ENCODE measurements around the gene DCAF11. TPM values are rescaled to one million over a fixed set of nuclear protein-coding genes. Genes with fewer than 3 reads are reported as not detected.

The DCAF11 gene
- total RNA-seq, 1 donor from 2014 or later = 64.9 TPM

DNA sequence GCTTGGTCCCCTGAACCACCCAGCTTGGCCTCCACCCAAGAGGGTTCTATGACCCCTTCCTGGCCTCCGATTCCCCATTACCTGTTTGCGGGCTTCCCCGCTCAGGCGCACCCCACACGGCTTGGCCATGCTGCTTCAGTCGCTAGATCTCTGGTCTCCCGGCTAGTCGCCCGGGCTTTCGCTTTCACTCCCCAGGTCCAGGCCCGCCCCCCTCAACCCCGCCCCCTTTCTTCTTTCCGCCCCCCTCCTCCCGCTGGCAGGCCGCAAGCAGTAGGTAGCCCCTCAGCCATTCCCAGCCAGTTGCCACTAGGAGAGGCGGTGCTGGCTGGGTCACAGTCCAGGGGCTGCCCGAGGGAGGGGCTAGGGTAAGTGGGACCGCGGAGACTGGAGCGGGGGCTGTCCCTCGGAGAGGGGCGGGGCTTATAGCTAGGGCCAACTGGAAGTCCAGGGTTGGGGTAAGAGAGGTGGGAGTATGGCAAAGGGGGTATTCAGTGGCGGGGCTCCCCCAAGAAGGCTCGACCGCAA is 31.9 kb downstream of the DCAF11 start, which contains the start of gene PSME2:
Gene PSME2, minus strand, starts transcription at position 158 of the 525 bp plus-strand sequence. Its CDS starts 29 bp downstream, at position 129.
- H3K27me3 ChIP-seq (ENCODE audit: low read depth) = no peaks in the 10 kb centered on the region
- TF ChIP-seq, protein P1, sequence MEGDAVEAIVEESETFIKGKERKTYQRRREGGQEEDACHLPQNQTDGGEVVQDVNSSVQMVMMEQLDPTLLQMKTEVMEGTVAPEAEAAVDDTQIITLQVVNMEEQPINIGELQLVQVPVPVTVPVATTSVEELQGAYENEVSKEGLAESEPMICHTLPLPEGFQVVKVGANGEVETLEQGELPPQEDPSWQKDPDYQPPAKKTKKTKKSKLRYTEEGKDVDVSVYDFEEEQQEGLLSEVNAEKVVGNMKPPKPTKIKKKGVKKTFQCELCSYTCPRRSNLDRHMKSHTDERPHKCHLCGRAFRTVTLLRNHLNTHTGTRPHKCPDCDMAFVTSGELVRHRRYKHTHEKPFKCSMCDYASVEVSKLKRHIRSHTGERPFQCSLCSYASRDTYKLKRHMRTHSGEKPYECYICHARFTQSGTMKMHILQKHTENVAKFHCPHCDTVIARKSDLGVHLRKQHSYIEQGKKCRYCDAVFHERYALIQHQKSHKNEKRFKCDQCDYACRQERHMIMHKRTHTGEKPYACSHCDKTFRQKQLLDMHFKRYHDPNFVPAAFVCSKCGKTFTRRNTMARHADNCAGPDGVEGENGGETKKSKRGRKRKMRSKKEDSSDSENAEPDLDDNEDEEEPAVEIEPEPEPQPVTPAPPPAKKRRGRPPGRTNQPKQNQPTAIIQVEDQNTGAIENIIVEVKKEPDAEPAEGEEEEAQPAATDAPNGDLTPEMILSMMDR (IDR thresholded peaks at IDR 0.05) = no peak
- H3K27ac ChIP-seq = peak within 1 kb of the TSS; percentile 90
- ATAC-seq (peak; percentile 91 to 92), DNase-seq (peak; percentile 96)
- H3K4me1 ChIP-seq = peaks cover 44% of the 10 kb centered on the region
- H3K36me3 ChIP-seq = peaks cover 53% of the 10 kb centered on the region
- intact Hi-C loops (cut with DNase I) = no loop called here
- peak within 1 kb of the TSS; percentile 97 for H3K4me3 ChIP-seq
- no peaks in the 10 kb centered on the region for H3K9me3 ChIP-seq

DNA sequence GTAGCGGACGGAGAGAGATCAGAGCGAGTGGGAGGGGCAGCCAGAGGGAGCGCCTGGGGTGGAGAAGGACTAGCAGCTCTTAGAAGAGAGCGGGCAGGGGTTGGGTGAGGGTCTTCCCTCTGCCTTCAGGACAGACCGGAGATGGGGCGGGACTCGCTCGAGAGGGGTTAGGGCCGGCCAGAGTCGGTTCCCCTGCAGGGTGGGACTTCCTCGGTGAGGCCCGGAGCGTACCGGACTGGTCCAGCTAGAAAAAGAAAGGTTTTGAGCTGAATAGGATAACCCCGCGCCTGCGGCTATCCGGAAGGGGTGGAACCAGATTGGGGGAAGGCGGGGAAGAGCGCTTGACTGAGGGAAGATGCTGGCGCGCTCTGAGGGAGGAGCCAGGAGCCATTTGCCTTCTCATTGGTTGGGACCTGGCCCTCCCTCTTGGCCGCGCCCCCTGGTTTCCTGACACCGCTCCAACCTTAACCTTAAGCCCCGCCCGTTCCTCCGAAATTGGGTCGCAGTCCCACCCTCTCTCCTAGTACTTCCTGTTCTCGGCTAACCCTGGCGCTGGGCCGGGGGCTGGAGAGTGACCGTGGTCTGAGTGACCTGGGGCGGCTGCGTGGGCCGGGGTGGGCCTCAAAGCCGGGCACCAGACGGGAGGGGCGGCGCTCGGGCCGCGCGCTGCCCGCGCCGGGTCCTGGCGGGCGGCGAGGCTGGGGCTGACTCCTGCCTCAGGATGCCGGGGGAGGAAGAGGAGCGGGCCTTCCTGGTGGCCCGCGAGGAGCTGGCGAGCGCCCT is 32.6 kb downstream of the DCAF11 start, which contains the start of gene RNF31:
Gene RNF31, plus strand, starts transcription at position 521 of the 783 bp plus-strand sequence. Its CDS starts 201 bp downstream, at position 722.
- TF ChIP-seq, protein P1 (IDR thresholded peaks at IDR 0.05) = no peak
- Histone ChIP-seq H3K4me3 (peak within 1 kb of the TSS; percentile 97), H3K27me3 (ENCODE audit: low read depth) (no peaks in the 10 kb centered on the region), H3K27ac (peak within 1 kb of the TSS; percentile 90), H3K4me1 (peaks cover 39% of the 10 kb centered on the region), H3K9me3 (no peaks in the 10 kb centered on the region), H3K36me3 (peaks cover 59% of the 10 kb centered on the region)
- peak; percentile 96 to 97 for ATAC-seq
- DNase-seq = peak; percentile 99
- intact Hi-C loops (cut with DNase I) = no loop called here

DNA sequence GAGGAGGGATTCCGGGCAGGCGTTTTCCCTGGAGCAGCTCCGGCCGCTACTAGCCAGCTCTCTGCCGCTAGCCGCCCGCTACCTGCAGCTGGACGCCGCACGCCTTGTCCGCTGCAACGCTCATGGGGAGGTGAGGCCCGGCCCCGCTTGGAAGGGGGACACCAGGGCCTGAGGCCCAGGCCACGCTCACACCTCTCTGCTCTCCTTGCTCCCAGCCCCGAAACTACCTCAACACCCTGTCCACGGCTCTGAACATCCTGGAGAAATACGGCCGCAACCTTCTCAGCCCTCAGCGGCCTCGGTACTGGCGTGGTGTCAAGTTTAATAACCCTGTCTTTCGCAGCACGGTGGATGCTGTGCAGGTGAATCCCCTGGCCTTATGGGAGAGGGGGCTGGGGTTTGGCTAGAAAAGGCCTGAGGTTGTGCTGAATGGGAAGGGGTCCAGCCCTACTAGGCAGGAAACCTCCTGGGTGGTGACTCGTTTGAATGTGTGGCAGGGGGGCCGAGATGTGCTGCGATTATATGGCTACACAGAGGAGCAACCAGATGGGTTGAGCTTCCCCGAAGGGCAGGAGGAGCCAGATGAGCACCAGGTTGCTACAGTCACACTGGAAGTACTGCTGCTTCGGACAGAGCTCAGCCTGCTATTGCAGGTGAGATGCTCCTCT is 33.3 kb downstream of the DCAF11 start:
- Histone ChIP-seq H3K27ac (peak overlapping the region; percentile 90), H3K9me3 (no peaks in the 10 kb centered on the region), H3K4me3 (peak overlapping the region; percentile 97), H3K4me1 (peaks cover 36% of the 10 kb centered on the region), H3K36me3 (peaks cover 67% of the 10 kb centered on the region), H3K27me3 (ENCODE audit: low read depth) (no peaks in the 10 kb centered on the region)
- intact Hi-C loops (cut with DNase I) = no loop called here
- ATAC-seq (peak in 1 of 2 donors; percentile 0), DNase-seq (peak; percentile 65)
- TF ChIP-seq, protein P1 (IDR thresholded peaks at IDR 0.05) = no peak

DNA sequence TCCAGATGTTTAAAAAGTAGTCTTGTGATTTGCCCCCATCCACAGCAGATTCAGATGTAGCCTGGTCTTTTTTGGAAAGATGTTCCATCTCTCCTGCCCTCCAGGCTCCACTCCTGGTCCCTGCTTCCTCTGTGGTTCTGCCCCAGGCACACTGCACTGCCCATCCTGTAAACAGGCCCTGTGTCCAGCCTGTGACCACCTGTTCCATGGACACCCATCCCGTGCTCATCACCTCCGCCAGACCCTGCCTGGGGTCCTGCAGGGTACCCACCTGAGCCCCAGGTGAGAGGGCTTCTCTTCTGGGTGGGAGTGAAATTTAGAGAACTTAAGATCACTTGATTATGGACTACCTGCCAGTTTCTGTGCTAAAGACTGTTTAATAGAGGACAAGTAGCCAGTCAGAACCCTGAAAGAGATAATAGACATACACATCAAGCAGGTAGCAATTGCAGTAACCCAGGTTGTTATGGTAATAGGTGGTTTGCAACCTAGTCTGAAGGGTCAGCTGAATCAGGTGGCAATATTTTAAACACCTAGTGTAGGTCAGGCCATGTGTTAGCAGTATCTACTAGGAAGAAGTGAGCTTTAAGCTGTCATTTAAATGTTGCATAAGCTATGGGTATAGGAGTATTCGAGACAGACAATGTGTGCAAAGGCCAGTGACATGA is 34.9 kb downstream of the DCAF11 start:
- no peak for ATAC-seq
- Histone ChIP-seq H3K4me1 (peaks cover 36% of the 10 kb centered on the region), H3K36me3 (peaks cover 69% of the 10 kb centered on the region), H3K27me3 (ENCODE audit: low read depth) (no peaks in the 10 kb centered on the region), H3K4me3 (no peak overlapping the region), H3K9me3 (no peaks in the 10 kb centered on the region), H3K27ac (no peak overlapping the region)
- TF ChIP-seq, protein P1 (IDR thresholded peaks at IDR 0.05) = no peak
- no peak for DNase-seq
- intact Hi-C loops (cut with DNase I) = no loop called here

DNA sequence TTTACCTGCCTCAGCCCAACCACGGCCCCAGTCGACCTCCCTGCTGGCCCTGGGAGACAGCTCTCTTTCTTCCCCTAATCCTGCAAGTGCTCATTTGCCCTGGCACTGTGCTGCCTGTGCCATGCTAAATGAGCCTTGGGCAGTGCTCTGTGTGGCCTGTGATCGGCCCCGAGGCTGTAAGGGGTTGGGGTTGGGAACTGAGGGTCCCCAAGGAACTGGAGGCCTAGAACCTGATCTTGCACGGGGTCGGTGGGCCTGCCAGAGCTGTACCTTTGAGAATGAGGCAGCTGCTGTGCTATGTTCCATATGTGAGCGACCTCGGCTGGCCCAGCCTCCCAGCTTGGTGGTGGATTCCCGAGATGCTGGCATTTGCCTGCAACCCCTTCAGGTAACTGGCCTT is 35.5 kb downstream of the DCAF11 start:
- Histone ChIP-seq H3K27ac (no peak overlapping the region), H3K4me1 (peaks cover 34% of the 10 kb centered on the region), H3K27me3 (ENCODE audit: low read depth) (no peaks in the 10 kb centered on the region), H3K4me3 (no peak overlapping the region), H3K9me3 (no peaks in the 10 kb centered on the region), H3K36me3 (peaks cover 69% of the 10 kb centered on the region)
- intact Hi-C loops (cut with DNase I) = no loop called here
- DNase-seq (no peak), ATAC-seq (no peak)
- TF ChIP-seq, protein P1 (IDR thresholded peaks at IDR 0.05) = no peak
